GM12891 (cell line): Measurements from ENCODE around the gene FCAMR.

ENCODE experiments used
- PAX5 ChIP-seq: IDR thresholded peaks from 2 replicates; pipeline ENCODE4 v1.6.1; 2011; ENCODE audit warnings: low read length, moderate library complexity, mild to moderate bottlenecking; ENCODE audit not compliant: insufficient read depth, severe bottlenecking
- POLR2A ChIP-seq: IDR thresholded peaks from 2 replicates; pipeline ENCODE4 v1.6.1; 2011; ENCODE audit warnings: low read depth, low read length, control low read depth
- POLR2AphosphoS5 ChIP-seq: IDR thresholded peaks from 2 replicates; pipeline ENCODE4 v1.6.1; 2011; ENCODE audit warnings: low read depth, low read length, control low read depth
- POU2F2 ChIP-seq: IDR thresholded peaks from 2 replicates; pipeline ENCODE4 v1.6.1; 2011; ENCODE audit warnings: low read depth, mild to moderate bottlenecking, control low read depth, low read length, moderate library complexity
- SPI1 ChIP-seq: IDR thresholded peaks from 2 replicates; pipeline ENCODE4 v1.6.1; 2011; ENCODE audit warnings: low read depth, low read length, control low read depth
- TAF1 ChIP-seq: IDR thresholded peaks from 2 replicates; pipeline ENCODE4 v1.6.1; 2011; ENCODE audit warnings: low read depth, low read length, control low read depth

GRCh38 chr1:206951318-206952100 lies 18.8 kb downstream of the FCAMR start:
- no peak for TF ChIP-seq POLR2AphosphoS5
- peak; percentile 92 for TF ChIP-seq PAX5
- no peak for TF ChIP-seq POLR2A
- TF ChIP-seq TAF1: no peak
- no peak for TF ChIP-seq POU2F2
- peak; percentile 69 for TF ChIP-seq SPI1
